GM12878 (cell line): Measurements from ENCODE around the gene PAIP1. TPM values are rescaled to one million over a fixed set of nuclear protein-coding genes. Genes with fewer than 3 reads are reported as not detected.

ENCODE experiments used
- ATAC-seq: fragments of 200-7000 bp; cut with Tn5 transposase; 3 replicates; pipeline ENCODE4 v1.9.1; 2020; ENCODE audit warnings: mild to moderate bottlenecking, moderate library complexity
- BruUV-seq: library from RNA; stranded (reverse); fragments of 400-500 nt; replicated peaks from 2 replicates; lab custom pipeline; 2021; lab: Mats Ljungman, UMichigan
- CTCF ChIA-PET: fragments of 300-600 bp; sonication (Branson Sonifier 250); formaldehyde crosslinking; extraction: SDS; loops from one replicate; lab custom pipeline; 2021; ENCODE audit warnings: inconsistent platforms; lab: Yijun Ruan, JAX
- POLR2A ChIA-PET: fragments of 350-600 bp; formaldehyde crosslinking; extraction: SDS; loops from one replicate; lab custom pipeline; 2021; ENCODE audit warnings: inconsistent platforms; lab: Charles Lee
- RAD21 ChIA-PET: fragments of 300-600 bp; sonication (Branson Sonifier 250); formaldehyde crosslinking; loops from one replicate; lab custom pipeline; 2023; ENCODE audit warnings: antibody characterized with exemption; ENCODE audit not compliant: unreplicated experiment; lab: Charles Lee
- SMC1A ChIA-PET: fragments of 300-600 bp; sonication (Branson Sonifier 250); formaldehyde crosslinking; loops from one replicate; lab custom pipeline; 2023; ENCODE audit not compliant: unreplicated experiment, uncharacterized antibody; lab: Charles Lee
- DNase-seq: peaks from one replicate; pipeline ENCODE4 v3.0.0-alpha.2; 2011; ENCODE audit warnings: low read depth, low spot score
- FAIRE-seq: peaks from 3 replicates; lab custom pipeline; 2011; peaks lifted over from hg19 to GRCh38; lab: Jason Lieb, UNC
- H2AFZ ChIP-seq: 2 replicates; pipeline ENCODE4 v1.6.0; 2011; ENCODE audit warnings: low read depth, low read length, control low read depth; ENCODE audit not compliant: control insufficient read depth
- H3K27ac ChIP-seq: 2 replicates; pipeline ENCODE4 v1.5.1; 2011; ENCODE audit warnings: control low read depth; ENCODE audit not compliant: control insufficient read depth, insufficient read depth
- H3K27me3 ChIP-seq, 2 experiments: replicated peaks in 1 of 2; 2 replicates each; pipeline versions ENCODE4 v1.6.0 to v1.6.1; 2011; ENCODE audit warnings: low read length in 1 of 2; ENCODE audit not compliant: control insufficient read depth in 2 of 2, insufficient read depth in 2 of 2
- H3K36me3 ChIP-seq, 2 experiments: 2 replicates each; pipeline ENCODE4 v1.5.1; 2011; ENCODE audit warnings: low read length in 1 of 2; ENCODE audit not compliant: control insufficient read depth in 2 of 2, insufficient read depth in 2 of 2
- H3K4me1 ChIP-seq: 2 replicates; pipeline ENCODE4 v1.6.1; 2011; ENCODE audit warnings: mild to moderate bottlenecking, low read length, moderate library complexity, mixed read lengths; ENCODE audit not compliant: control insufficient read depth, insufficient read depth
- H3K4me2 ChIP-seq: 2 replicates; pipeline ENCODE4 v1.6.0; 2011; ENCODE audit warnings: control low read depth; ENCODE audit not compliant: control insufficient read depth, insufficient read depth
- H3K4me3 ChIP-seq: fragments of 200-600 bp; sonication (generic); 2 replicates; pipeline ENCODE4 v1.5.1; 2016
- H3K79me2 ChIP-seq: 2 replicates; pipeline ENCODE4 v1.6.0; 2011; ENCODE audit warnings: low read length; ENCODE audit not compliant: control insufficient read depth, insufficient read depth
- H3K9ac ChIP-seq: 2 replicates; pipeline ENCODE4 v1.8.0; 2011; ENCODE audit warnings: low read length, control low read depth, mixed read lengths; ENCODE audit not compliant: control insufficient read depth, insufficient read depth
- H3K9me3 ChIP-seq: replicated peaks from 3 replicates; pipeline ENCODE4 v1.5.1; 2011; ENCODE audit warnings: mild to moderate bottlenecking, low read length; ENCODE audit not compliant: control insufficient read depth, insufficient read depth
- H4K20me1 ChIP-seq: 2 replicates; pipeline ENCODE4 v1.6.0; 2011; ENCODE audit not compliant: control insufficient read depth, insufficient read depth
- ASH2L ChIP-seq: fragments of 300-600, 200-600 bp; sonication (generic); IDR thresholded peaks from 2 replicates; pipeline ENCODE4 v1.6.1; 2017; ENCODE audit warnings: low read depth, mild to moderate bottlenecking, borderline replicate concordance
- HDAC6 ChIP-seq: fragments of 200-600 bp; sonication (generic); IDR thresholded peaks from one replicate; pipeline ENCODE4 v1.8.0; 2017; ENCODE audit warnings: antibody characterized with exemption; ENCODE audit not compliant: unreplicated experiment
- IRF4 ChIP-seq: IDR thresholded peaks from 2 replicates; pipeline ENCODE4 v1.6.1; 2011; ENCODE audit warnings: low read depth, low read length
- PAX8 ChIP-seq: fragments of 450-650 bp; IDR thresholded peaks from 2 replicates; pipeline ENCODE4 v1.6.1; 2017; ENCODE audit warnings: mild to moderate bottlenecking, moderate library complexity
- RFX5 ChIP-seq: IDR thresholded peaks from 2 replicates; pipeline ENCODE4 v1.6.1; 2011; ENCODE audit warnings: low read depth, low read length, improper control_type of control experiment
- SPI1 ChIP-seq: IDR thresholded peaks from 2 replicates; pipeline ENCODE4 v1.6.1; 2011; ENCODE audit warnings: low read depth, mild to moderate bottlenecking, low read length, moderate library complexity, borderline replicate concordance; ENCODE audit not compliant: insufficient read depth
- SRF ChIP-seq, 2 experiments: IDR thresholded peaks; 2 replicates each; pipeline ENCODE4 v1.6.1; 2011; ENCODE audit warnings: low read depth in 2 of 2, low read length in 2 of 2, mild to moderate bottlenecking in 1 of 2, moderate library complexity in 1 of 2
- STAT1 ChIP-seq: fragments of 450-650 bp; conservative IDR thresholded peaks from 2 replicates; pipeline ENCODE4 v1.6.1; 2014; ENCODE audit warnings: antibody characterized with exemption, mild to moderate bottlenecking
- TARDBP ChIP-seq: IDR thresholded peaks from 2 replicates; pipeline ENCODE4 v1.6.1; 2016; ENCODE audit warnings: borderline replicate concordance
- ZNF207 ChIP-seq: fragments of 450-650 bp; IDR thresholded peaks from 2 replicates; pipeline ENCODE4 v1.6.1; 2014; ENCODE audit warnings: antibody characterized with exemption, mild to moderate bottlenecking, borderline replicate concordance
- ZNF217 ChIP-seq: fragments of 450-650 bp; IDR thresholded peaks from 2 replicates; pipeline ENCODE4 v1.6.1; 2017; ENCODE audit warnings: antibody characterized with exemption, mild to moderate bottlenecking
- WGBS: methylation state at CpG from one replicate; pipeline ENCODE4 v1.1.6; 2016; ENCODE audit warnings: low lambda C conversion rate; ENCODE audit not compliant: insufficient replicate concordance, insufficient coverage; ENCODE audit errors: missing lambda C conversion rate; 5-methylcytosine and 5-hydroxymethylcytosine counted together
- in situ Hi-C: fragments of 300-500 bp; cut with MboI; formaldehyde crosslinking; loops from 9 replicates; pipeline ENCODE4 v1.14.3; 2018; ENCODE audit warnings: mixed read lengths
- intact Hi-C: fragments of 100-400 bp; cut with micrococcal nuclease; formaldehyde crosslinking; loops from one replicate; pipeline ENCODE4 v1.14.2; 2022; ENCODE audit not compliant: unreplicated experiment
- polyA plus RNA-seq, 11 experiments: library from polyadenylated mRNA; depleted of rRNA in 4 of 11; unstranded in 6 of 11; stranded (reverse) in 5 of 11; fragments of >200 nt; fragmentation: Nextera tagmentation in 4 of 11; fragmentation: Illumina TruSeq in 1 of 11; extraction: Ambion mirVana in 4 of 11; extraction: Trizol in 1 of 11; gene quantifications; 1 replicate in 1 of 11; 2 replicates in 10 of 11; pipeline versions ENCODE4 v1.2.1 to v1.2.3, GENCODE V29; 2011 to 2016; ENCODE audit warnings: inconsistent platforms in 2 of 11, missing spikeins in 2 of 11, low read depth in 1 of 11
- total RNA-seq, 4 experiments: library from RNA; depleted of rRNA in 3 of 4; stranded (reverse); fragments of >200 nt in 3 of 4; fragmentation: Illumina TruSeq in 1 of 4; extraction: Trizol in 1 of 4; gene quantifications; 2 replicates each; pipeline versions ENCODE4 v1.2.1 to v1.2.3, GENCODE V29; 2013 to 2021
- TF ChIP-seq, protein P1 (sequence below): fragments of 450-650 bp; IDR thresholded peaks from 2 replicates; pipeline ENCODE4 v1.6.1; 2017; ENCODE audit warnings: mild to moderate bottlenecking, moderate library complexity
- TF ChIP-seq, protein P2 (sequence below): fragments of 150-350 bp; IDR thresholded peaks from 2 replicates; pipeline ENCODE4 v1.6.1; 2016; ENCODE audit warnings: low read depth, low read length
- TF ChIP-seq, protein P3 (sequence below): IDR thresholded peaks from 2 replicates; pipeline ENCODE4 v1.6.1; 2012; ENCODE audit warnings: low read depth, low read length, improper control_type of control experiment

The PAIP1 gene
- total and polyA plus RNA-seq, 10 of the 15 experiments (the other 5 are each of a cell fraction or from before 2014, with no cell fraction given): 37.4 to 90.9 (median 57.0) TPM

DNA sequence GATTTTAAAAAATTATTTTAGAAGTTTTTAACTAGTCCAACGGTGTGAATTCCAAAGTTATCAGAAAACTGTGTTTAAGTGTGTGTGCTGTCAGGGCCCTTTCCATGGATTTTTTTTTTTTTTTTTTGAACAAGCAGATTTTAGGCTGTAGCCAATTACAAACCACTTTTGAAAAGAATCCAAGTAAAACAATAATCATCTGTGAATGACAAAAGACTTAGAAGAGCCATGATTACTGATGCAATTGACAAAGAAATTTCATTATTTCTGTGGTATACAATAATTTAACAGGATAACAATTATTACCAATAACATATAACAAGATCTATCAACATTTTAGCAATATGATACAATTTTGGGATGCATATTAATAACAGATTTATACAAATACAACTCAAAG, 16.2 kb upstream of the PAIP1 start:
- in situ Hi-C loops: no loop called here
- intact Hi-C loops: no loop called here
- RAD21 ChIA-PET: interaction anchor here (1.5 kb wide), 1 partner anchor 27 kb away, joined by 3 read pairs; no protein-coding TSS in a partner anchor
- TF ChIP-seq STAT1 (no peak), ZNF207 (no peak), RFX5 (no peak), PAX8 (no peak), IRF4 (no peak), SRF (IDR thresholded peaks at IDR 0.05; ENCODE audit: low read depth in 2 of 2, low read length in 2 of 2) (no peak), SPI1 (no peak), ZNF217 (no peak), HDAC6 (no peak), ASH2L (no peak), TARDBP (no peak)
- TF ChIP-seq, protein P1, sequence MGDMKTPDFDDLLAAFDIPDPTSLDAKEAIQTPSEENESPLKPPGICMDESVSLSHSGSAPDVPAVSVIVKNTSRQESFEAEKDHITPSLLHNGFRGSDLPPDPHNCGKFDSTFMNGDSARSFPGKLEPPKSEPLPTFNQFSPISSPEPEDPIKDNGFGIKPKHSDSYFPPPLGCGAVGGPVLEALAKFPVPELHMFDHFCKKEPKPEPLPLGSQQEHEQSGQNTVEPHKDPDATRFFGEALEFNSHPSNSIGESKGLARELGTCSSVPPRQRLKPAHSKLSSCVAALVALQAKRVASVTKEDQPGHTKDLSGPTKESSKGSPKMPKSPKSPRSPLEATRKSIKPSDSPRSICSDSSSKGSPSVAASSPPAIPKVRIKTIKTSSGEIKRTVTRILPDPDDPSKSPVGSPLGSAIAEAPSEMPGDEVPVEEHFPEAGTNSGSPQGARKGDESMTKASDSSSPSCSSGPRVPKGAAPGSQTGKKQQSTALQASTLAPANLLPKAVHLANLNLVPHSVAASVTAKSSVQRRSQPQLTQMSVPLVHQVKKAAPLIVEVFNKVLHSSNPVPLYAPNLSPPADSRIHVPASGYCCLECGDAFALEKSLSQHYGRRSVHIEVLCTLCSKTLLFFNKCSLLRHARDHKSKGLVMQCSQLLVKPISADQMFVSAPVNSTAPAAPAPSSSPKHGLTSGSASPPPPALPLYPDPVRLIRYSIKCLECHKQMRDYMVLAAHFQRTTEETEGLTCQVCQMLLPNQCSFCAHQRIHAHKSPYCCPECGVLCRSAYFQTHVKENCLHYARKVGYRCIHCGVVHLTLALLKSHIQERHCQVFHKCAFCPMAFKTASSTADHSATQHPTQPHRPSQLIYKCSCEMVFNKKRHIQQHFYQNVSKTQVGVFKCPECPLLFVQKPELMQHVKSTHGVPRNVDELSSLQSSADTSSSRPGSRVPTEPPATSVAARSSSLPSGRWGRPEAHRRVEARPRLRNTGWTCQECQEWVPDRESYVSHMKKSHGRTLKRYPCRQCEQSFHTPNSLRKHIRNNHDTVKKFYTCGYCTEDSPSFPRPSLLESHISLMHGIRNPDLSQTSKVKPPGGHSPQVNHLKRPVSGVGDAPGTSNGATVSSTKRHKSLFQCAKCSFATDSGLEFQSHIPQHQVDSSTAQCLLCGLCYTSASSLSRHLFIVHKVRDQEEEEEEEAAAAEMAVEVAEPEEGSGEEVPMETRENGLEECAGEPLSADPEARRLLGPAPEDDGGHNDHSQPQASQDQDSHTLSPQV: no peak
- TF ChIP-seq, protein P2, sequence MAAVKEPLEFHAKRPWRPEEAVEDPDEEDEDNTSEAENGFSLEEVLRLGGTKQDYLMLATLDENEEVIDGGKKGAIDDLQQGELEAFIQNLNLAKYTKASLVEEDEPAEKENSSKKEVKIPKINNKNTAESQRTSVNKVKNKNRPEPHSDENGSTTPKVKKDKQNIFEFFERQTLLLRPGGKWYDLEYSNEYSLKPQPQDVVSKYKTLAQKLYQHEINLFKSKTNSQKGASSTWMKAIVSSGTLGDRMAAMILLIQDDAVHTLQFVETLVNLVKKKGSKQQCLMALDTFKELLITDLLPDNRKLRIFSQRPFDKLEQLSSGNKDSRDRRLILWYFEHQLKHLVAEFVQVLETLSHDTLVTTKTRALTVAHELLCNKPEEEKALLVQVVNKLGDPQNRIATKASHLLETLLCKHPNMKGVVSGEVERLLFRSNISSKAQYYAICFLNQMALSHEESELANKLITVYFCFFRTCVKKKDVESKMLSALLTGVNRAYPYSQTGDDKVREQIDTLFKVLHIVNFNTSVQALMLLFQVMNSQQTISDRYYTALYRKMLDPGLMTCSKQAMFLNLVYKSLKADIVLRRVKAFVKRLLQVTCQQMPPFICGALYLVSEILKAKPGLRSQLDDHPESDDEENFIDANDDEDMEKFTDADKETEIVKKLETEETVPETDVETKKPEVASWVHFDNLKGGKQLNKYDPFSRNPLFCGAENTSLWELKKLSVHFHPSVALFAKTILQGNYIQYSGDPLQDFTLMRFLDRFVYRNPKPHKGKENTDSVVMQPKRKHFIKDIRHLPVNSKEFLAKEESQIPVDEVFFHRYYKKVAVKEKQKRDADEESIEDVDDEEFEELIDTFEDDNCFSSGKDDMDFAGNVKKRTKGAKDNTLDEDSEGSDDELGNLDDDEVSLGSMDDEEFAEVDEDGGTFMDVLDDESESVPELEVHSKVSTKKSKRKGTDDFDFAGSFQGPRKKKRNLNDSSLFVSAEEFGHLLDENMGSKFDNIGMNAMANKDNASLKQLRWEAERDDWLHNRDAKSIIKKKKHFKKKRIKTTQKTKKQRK: no peak
- TF ChIP-seq, protein P3, sequence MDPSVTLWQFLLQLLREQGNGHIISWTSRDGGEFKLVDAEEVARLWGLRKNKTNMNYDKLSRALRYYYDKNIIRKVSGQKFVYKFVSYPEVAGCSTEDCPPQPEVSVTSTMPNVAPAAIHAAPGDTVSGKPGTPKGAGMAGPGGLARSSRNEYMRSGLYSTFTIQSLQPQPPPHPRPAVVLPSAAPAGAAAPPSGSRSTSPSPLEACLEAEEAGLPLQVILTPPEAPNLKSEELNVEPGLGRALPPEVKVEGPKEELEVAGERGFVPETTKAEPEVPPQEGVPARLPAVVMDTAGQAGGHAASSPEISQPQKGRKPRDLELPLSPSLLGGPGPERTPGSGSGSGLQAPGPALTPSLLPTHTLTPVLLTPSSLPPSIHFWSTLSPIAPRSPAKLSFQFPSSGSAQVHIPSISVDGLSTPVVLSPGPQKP: no peak
- H3K4me1 ChIP-seq: no peaks in the 10 kb centered on the region
- H3K4me2 ChIP-seq: no peak overlapping the region
- ATAC-seq (no peak), DNase-seq (no peak), FAIRE-seq (no peak)
- POLR2A ChIA-PET: no interaction called here
- H3K79me2 ChIP-seq: no peaks in the 10 kb centered on the region
- H3K4me3 ChIP-seq: no peak overlapping the region
- no TSS peak for BruUV-seq
- H3K36me3 ChIP-seq: peaks cover 0 to 5% of the 10 kb centered on the region in 2 experiments; a peak in 1 of 4 replicates
- SMC1A ChIA-PET: interaction anchor here (1.4 kb wide), 1 partner anchor 11 kb away, joined by 3 read pairs; no protein-coding TSS in a partner anchor
- H3K9ac ChIP-seq: no peak overlapping the region
- H2AFZ ChIP-seq: no peak overlapping the region
- no peaks in the 10 kb centered on the region for H4K20me1 ChIP-seq
- CTCF ChIA-PET: no interaction called here
- H3K9me3 ChIP-seq: no peaks in the 10 kb centered on the region; the same call in 2 of the 3 replicates
- H3K27ac ChIP-seq: no peak overlapping the region
- H3K27me3 ChIP-seq: no peaks in the 10 kb centered on the region
- 96% methylated on average over 1 of the region's 1 CpG for WGBS
